HEK293 (cell line): ENCODE data around the gene CFAP43.

Source experiments
- CTCF ChIA-PET: fragments of 350-600 bp; formaldehyde crosslinking; extraction: SDS; loops from one replicate; lab custom pipeline; 2021; ENCODE audit warnings: antibody characterized with exemption; lab: Yijun Ruan, JAX
- POLR2A ChIA-PET: fragments of 300-600 bp; formaldehyde crosslinking; extraction: SDS; loops from one replicate; lab custom pipeline; 2020; ENCODE audit warnings: antibody characterized with exemption, inconsistent platforms; lab: Yijun Ruan, JAX
- H3K27ac ChIP-seq: fragments of 200-500 bp; sonication (Bioruptor generic); 2 replicates; pipeline ENCODE4 v1.5.1; 2014; ENCODE audit warnings: low read depth, low read length, control low read depth, inconsistent platforms; ENCODE audit errors: extremely low read depth
- H3K36me3 ChIP-seq, 2 experiments: fragments of 200-500 bp in 1 of 2; sonication (Bioruptor generic) in 1 of 2; 1 replicate in 1 of 2; 2 replicates in 1 of 2; pipeline ENCODE4 v1.5.1; 2014 to 2017; ENCODE audit warnings: inconsistent platforms in 2 of 2, low read length in 2 of 2; ENCODE audit not compliant: control insufficient read depth in 2 of 2, insufficient read depth in 1 of 2
- H3K4me1 ChIP-seq: fragments of 200-500 bp; sonication (Bioruptor generic); 2 replicates; pipeline ENCODE4 v1.5.1; 2014; ENCODE audit warnings: mild to moderate bottlenecking, low read length, inconsistent platforms; ENCODE audit not compliant: control insufficient read depth, insufficient read depth
- H3K4me3 ChIP-seq: 2 replicates; pipeline ENCODE4 v1.5.1; 2011; ENCODE audit warnings: low read depth, mild to moderate bottlenecking, control low read depth, low read length, moderate library complexity
- H3K9me3 ChIP-seq: fragments of 200-500 bp; sonication (Bioruptor generic); 2 replicates; pipeline ENCODE4 v1.5.1; 2014; ENCODE audit warnings: low read depth, low read length, inconsistent platforms; ENCODE audit not compliant: control insufficient read depth, insufficient read depth
- ELK4 ChIP-seq: IDR thresholded peaks from 2 replicates; pipeline ENCODE4 v1.6.1; 2011; ENCODE audit warnings: mild to moderate bottlenecking, low read depth, low read length, borderline replicate concordance
- GFI1B ChIP-seq: fragments of 450-650 bp; formaldehyde crosslinking; IDR thresholded peaks from 2 replicates; pipeline ENCODE4 v1.5.1; 2016; ENCODE audit warnings: missing biosample characterization, missing genetic modification characterization
- IKZF3 ChIP-seq: fragments of 450-650 bp; IDR thresholded peaks from 2 replicates; pipeline ENCODE4 v1.5.0; 2018; ENCODE audit warnings: missing biosample characterization, mild to moderate bottlenecking, missing genetic modification characterization, moderate library complexity
- KLF9 ChIP-seq: fragments of 450-650 bp; formaldehyde crosslinking; IDR thresholded peaks from 2 replicates; pipeline ENCODE4 v1.5.1; 2016; ENCODE audit warnings: missing biosample characterization, missing genetic modification characterization, low read depth
- PRDM1 ChIP-seq: fragments of 450-650 bp; formaldehyde crosslinking; IDR thresholded peaks from 2 replicates; pipeline ENCODE4; 2016; ENCODE audit warnings: missing biosample characterization, missing genetic modification characterization
- PRDM10 ChIP-seq: fragments of 450-650 bp; formaldehyde crosslinking; IDR thresholded peaks from 2 replicates; pipeline ENCODE4 v1.5.1; 2016; ENCODE audit warnings: missing biosample characterization, missing genetic modification characterization
- SCRT1 ChIP-seq: fragments of 450-650 bp; formaldehyde crosslinking; IDR thresholded peaks from 2 replicates; pipeline ENCODE4 v1.5.1; 2016; ENCODE audit warnings: missing biosample characterization, missing genetic modification characterization, borderline replicate concordance
- SCRT2 ChIP-seq: fragments of 450-650 bp; formaldehyde crosslinking; IDR thresholded peaks from 2 replicates; pipeline ENCODE4 v1.5.1; 2016; ENCODE audit warnings: missing biosample characterization, missing genetic modification characterization
- ZBTB17 ChIP-seq: fragments of 450-650 bp; formaldehyde crosslinking; IDR thresholded peaks from 2 replicates; pipeline ENCODE4 v1.5.1; 2016; ENCODE audit warnings: missing biosample characterization, missing genetic modification characterization
- ZBTB48 ChIP-seq: fragments of 450-650 bp; formaldehyde crosslinking; IDR thresholded peaks from 2 replicates; pipeline ENCODE4 v1.5.1; 2016; ENCODE audit warnings: missing biosample characterization, missing genetic modification characterization
- ZNF184 ChIP-seq: fragments of 450-650 bp; IDR thresholded peaks from 2 replicates; pipeline ENCODE4 v1.5.1; 2018; ENCODE audit warnings: missing biosample characterization, mild to moderate bottlenecking, missing genetic modification characterization
- ZNF354C ChIP-seq: fragments of 450-650 bp; formaldehyde crosslinking; IDR thresholded peaks from 2 replicates; pipeline ENCODE4 v1.5.1; 2016; ENCODE audit warnings: missing biosample characterization, missing genetic modification characterization, low read depth, borderline replicate concordance
- ZNF596 ChIP-seq: fragments of 450-650 bp; IDR thresholded peaks from 2 replicates; pipeline ENCODE4 v1.5.0; 2018; ENCODE audit warnings: missing biosample characterization, mild to moderate bottlenecking, missing genetic modification characterization, moderate library complexity
- ZSCAN23 ChIP-seq: fragments of 450-650 bp; formaldehyde crosslinking; IDR thresholded peaks from 2 replicates; pipeline ENCODE4 v1.5.1; 2016; ENCODE audit warnings: missing biosample characterization, missing genetic modification characterization
- TF ChIP-seq, protein P1 (sequence below): fragments of 450-650 bp; formaldehyde crosslinking; IDR thresholded peaks from 2 replicates; pipeline ENCODE4 v1.5.1; 2016; ENCODE audit warnings: missing biosample characterization, missing genetic modification characterization
- TF ChIP-seq, protein P2 (sequence below): fragments of 450-650 bp; formaldehyde crosslinking; IDR thresholded peaks from 2 replicates; pipeline ENCODE4 v1.5.1; 2016; ENCODE audit warnings: missing biosample characterization, missing genetic modification characterization

Gene CFAP43

DNA sequence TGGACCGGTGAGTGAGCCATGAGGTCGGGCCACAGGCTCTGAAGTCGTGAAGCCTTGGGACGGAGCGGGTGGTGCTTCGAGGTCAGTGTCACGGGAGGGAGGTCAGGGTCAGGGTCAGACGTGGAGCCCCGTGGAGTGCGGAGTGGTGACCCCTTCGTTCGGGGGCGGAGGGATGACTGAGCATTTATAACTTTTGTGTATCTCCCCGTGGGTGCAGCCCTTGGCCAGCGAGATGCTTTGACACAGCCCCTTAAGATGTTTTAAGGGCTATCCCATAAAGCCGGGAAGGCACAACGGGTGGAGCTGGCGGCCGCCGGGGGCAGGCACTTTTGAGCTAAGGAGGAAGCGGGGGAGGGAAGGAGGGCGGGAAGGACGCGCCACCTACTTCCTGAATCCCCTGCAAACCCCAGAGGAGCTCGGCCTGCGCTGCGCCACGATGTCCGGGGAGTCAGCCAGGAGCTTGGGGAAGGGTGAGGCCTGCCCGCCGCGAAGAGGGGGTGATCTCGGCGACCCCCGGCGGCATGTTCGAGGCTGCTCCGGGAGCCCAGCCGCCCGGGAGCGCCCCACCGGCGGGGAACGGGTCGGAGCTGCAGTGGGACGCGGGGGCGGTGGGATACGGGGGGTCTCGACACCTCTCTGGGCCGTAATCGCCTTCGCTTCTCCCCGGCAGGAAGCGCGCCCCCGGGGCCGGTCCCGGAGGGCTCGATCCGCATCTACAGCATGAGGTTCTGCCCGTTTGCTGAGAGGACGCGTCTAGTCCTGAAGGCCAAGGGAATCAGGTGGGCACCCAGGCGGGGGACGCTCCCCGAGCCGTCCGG lies 22.5 kb upstream of the CFAP43 start, which contains the start of gene GSTO1 (continued):
- TF ChIP-seq PRDM10 (peak; percentile 61), KLF9 (no peak), ELK4 (no peak; the same call in 1 of the 2 replicates), ZBTB48 (tag by site-specific recombination) (peak; percentile 96), ZNF596 (0 out of 2 replicates have a peak, but pooled peaks have one; percentile 18), ZNF354C (no peak), ZNF184 (tag by site-specific recombination) (no peak), GFI1B (tag by site-specific recombination) (no peak), SCRT1 (tag by site-specific recombination) (no peak)
- TF ChIP-seq, protein P1, sequence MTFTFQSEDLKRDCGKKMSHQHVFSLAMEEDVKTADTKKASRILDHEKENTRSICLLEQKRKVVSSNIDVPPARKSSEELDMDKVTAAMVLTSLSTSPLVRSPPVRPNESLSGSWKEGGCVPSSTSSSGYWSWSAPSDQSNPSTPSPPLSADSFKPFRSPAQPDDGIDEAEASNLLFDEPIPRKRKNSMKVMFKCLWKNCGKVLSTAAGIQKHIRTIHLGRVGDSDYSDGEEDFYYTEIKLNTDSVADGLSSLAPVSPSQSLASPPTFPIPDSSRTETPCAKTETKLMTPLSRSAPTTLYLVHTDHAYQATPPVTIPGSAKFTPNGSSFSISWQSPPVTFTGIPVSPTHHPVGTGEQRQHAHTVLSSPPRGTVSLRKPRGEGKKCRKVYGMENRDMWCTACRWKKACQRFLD (tag by site-specific recombination) = no peak
- TF ChIP-seq, all 188 proteins: peak for 57

GRCh38 chr10:104253606-104254410 lies 21.6 kb upstream of the CFAP43 start:
- ChIA-PET CTCF (interaction anchor here (0.9 to 1.9 kb wide), 8 partner anchors 8 to 366 kb away, joined by 3 to 8 read pairs (median 3); partner anchors contain the start of genes CFAP43 and SFR1), POLR2A (interaction anchor here (1.0 to 4.4 kb wide), 6 partner anchors 10 to 132 kb away, joined by 3 to 44 read pairs (median 10); partner anchors contain the start of genes CFAP43, GSTO2 and SFR1)
- peaks cover 24% of the 10 kb centered on the region for H3K4me1 ChIP-seq
- H3K27ac ChIP-seq = no peak overlapping the region; the same call in 1 of the 2 replicates
- peaks cover 17 to 24% of the 10 kb centered on the region in 2 experiments for H3K36me3 ChIP-seq
- H3K9me3 ChIP-seq = no peaks in the 10 kb centered on the region
- peak; percentile 92 for TF ChIP-seq ZBTB17 (tag by site-specific recombination)
- TF ChIP-seq, protein P2, sequence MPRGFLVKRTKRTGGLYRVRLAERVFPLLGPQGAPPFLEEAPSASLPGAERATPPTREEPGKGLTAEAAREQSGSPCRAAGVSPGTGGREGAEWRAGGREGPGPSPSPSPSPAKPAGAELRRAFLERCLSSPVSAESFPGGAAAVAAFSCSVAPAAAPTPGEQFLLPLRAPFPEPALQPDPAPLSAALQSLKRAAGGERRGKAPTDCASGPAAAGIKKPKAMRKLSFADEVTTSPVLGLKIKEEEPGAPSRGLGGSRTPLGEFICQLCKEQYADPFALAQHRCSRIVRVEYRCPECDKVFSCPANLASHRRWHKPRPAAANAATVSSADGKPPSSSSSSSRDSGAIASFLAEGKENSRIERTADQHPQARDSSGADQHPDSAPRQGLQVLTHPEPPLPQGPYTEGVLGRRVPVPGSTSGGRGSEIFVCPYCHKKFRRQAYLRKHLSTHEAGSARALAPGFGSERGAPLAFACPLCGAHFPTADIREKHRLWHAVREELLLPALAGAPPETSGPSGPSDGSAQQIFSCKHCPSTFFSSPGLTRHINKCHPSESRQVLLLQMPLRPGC (tag by site-specific recombination) = no peak
- TF ChIP-seq ZSCAN23 (tag by site-specific recombination) = no peak
- TF ChIP-seq SCRT2 (tag by site-specific recombination) = peak; percentile 42
- no peak for TF ChIP-seq IKZF3 (tag by site-specific recombination)
- TF ChIP-seq SCRT1 (tag by site-specific recombination) = peak; percentile 10; the same call in 1 of the 2 replicates
- TF ChIP-seq PRDM1 (tag by site-specific recombination) = peak; percentile 99
- TF ChIP-seq, all 188 proteins: peak for 4
- H3K4me3 ChIP-seq = no peak overlapping the region
